Spinal cord (tissue), 4 donors: ENCODE results near the gene RNF138. TPM values are rescaled to one million over a fixed set of nuclear protein-coding genes. Genes with fewer than 3 reads are reported as not detected.

Source experiments
- polyA plus RNA-seq, 2 donors: library from polyadenylated mRNA; unstranded; fragments of 120-200 nt; gene quantifications; one replicate each; pipeline ENCODE4 v1.2.1, GENCODE V29; 2013; ENCODE audit not compliant: insufficient read length in 2 of 2
- small RNA-seq: library from RNA; depleted of rRNA; stranded (forward); fragments of <200 nt; gene quantifications from one replicate; pipeline ENCODE3, GENCODE V24; 2014; ENCODE audit warnings: low replicate concordance
- total RNA-seq, 2 donors: library from RNA; depleted of rRNA in 1 of 2; stranded (reverse); fragments of 120-200 nt in 1 of 2; fragments of >200 nt in 1 of 2; gene quantifications; one replicate each; pipeline versions ENCODE4 v1.2.3 to v1.2.4, GENCODE V29; 2013 to 2014

The RNF138 gene
- total and polyA plus RNA-seq, 4 donors, result 34.9 to 58.8 (median 49.0) TPM

Small RNA genes lying within 50 kb of the gene (small RNA-seq; reads per million reads assigned to genes)
- 0.16 reads per million for gene RNA5SP453

Other genes starting within 250 kb of the RNF138 start
- 100 to 1,000 TPM in 1 of 2 donors, 10 to 100 TPM in 1; 60.2 to 109 TPM for gene TRAPPC8, start 148.7 kb upstream of the RNF138 start, total RNA-seq
- 10 to 100 TPM; 44.9 to 45.7 TPM for gene TRAPPC8, start 148.7 kb upstream of the RNF138 start, polyA plus RNA-seq
- 1 to 10 TPM; 4.1 to 6.7 TPM for gene RNF125, start 73.0 kb upstream of the RNF138 start, total RNA-seq
- gene RNF125, start 73.0 kb upstream of the RNF138 start, polyA plus RNA-seq, result 1 to 10 TPM; 5.2 to 6.6 TPM
- under 1 TPM; 0.11 to 0.20 TPM for gene MEP1B, start 98.2 kb downstream of the RNF138 start, total RNA-seq
- gene MEP1B, start 98.2 kb downstream of the RNF138 start, polyA plus RNA-seq, result under 1 TPM; 0.14 to 0.38 TPM